PC-3 (cell line): ENCODE results near the gene CACNA1B. TPM values are rescaled to one million over a fixed set of nuclear protein-coding genes. Genes with fewer than 3 reads are reported as not detected.

Experiments used
- ATAC-seq: fragments of 200-7000 bp; cut with Tn5 transposase; 2 replicates; pipeline ENCODE4 v1.9.1; 2020; ENCODE audit warnings: mild to moderate bottlenecking, moderate library complexity
- BruUV-seq: library from RNA; stranded (reverse); fragments of 400-500 nt; replicated peaks from 2 replicates; lab custom pipeline; 2021; lab: Mats Ljungman, UMichigan
- CTCF ChIA-PET: fragments of 300-600 bp; sonication (Branson Sonifier 250); formaldehyde crosslinking; loops from one replicate; lab custom pipeline; 2022; ENCODE audit warnings: antibody characterized with exemption; lab: Charles Lee
- POLR2A ChIA-PET: fragments of 300-600 bp; sonication (Branson Sonifier 250); formaldehyde crosslinking; loops from one replicate; lab custom pipeline; 2022; ENCODE audit warnings: antibody characterized with exemption; ENCODE audit not compliant: unreplicated experiment; lab: Charles Lee
- DNase-seq: peaks from one replicate; pipeline ENCODE4 v3.0.0-alpha.2; 2015
- H2AFZ ChIP-seq: fragments of 300-600 bp; sonication (generic); 2 replicates; pipeline ENCODE4 v1.6.0; 2016; ENCODE audit warnings: antibody characterized with exemption, low read length
- H3F3A ChIP-seq: fragments of 300-600 bp; sonication (generic); one replicate; pipeline ENCODE4 v1.6.0; 2017; ENCODE audit warnings: antibody characterized with exemption, low read length, control low read depth, mild to moderate bottlenecking; ENCODE audit not compliant: unreplicated experiment
- H3K27ac ChIP-seq: fragments of 300-600 bp; sonication (generic); 2 replicates; pipeline ENCODE4 v1.5.1; 2016; ENCODE audit warnings: mild to moderate bottlenecking, low read length
- H3K27me3 ChIP-seq: fragments of 300-600 bp; sonication (generic); 2 replicates; pipeline ENCODE4 v1.6.1; 2016; ENCODE audit warnings: low read length, mixed read lengths
- H3K36me3 ChIP-seq: fragments of 300-600 bp; sonication (generic); 2 replicates; pipeline ENCODE4 v1.6.1; 2016; ENCODE audit warnings: low read depth, mixed run types, low read length, mixed read lengths
- H3K4me1 ChIP-seq: fragments of 300-600 bp; sonication (generic); 2 replicates; pipeline ENCODE4 v1.5.1; 2016; ENCODE audit warnings: low read length; ENCODE audit not compliant: insufficient read depth
- H3K4me2 ChIP-seq: fragments of 300-600 bp; sonication (generic); 2 replicates; pipeline ENCODE4 v1.6.0; 2016; ENCODE audit warnings: low read length
- H3K4me3 ChIP-seq: fragments of 300-600 bp; sonication (generic); 2 replicates; pipeline ENCODE4 v1.5.1; 2016; ENCODE audit warnings: mild to moderate bottlenecking, low read length, mixed read lengths
- H3K79me2 ChIP-seq: fragments of 300-600 bp; sonication (generic); 2 replicates; pipeline ENCODE4 v1.6.1; 2017; ENCODE audit warnings: low read length, mixed read lengths
- H3K9ac ChIP-seq: fragments of 300-600 bp; sonication (generic); 2 replicates; pipeline ENCODE4 v1.6.0; 2016; ENCODE audit warnings: mild to moderate bottlenecking, low read length
- H3K9me2 ChIP-seq: fragments of 300-600 bp; sonication (generic); replicated peaks from 2 replicates; pipeline ENCODE4 v1.6.1; 2016; ENCODE audit warnings: mixed run types, low read length, mixed read lengths
- H3K9me3 ChIP-seq: fragments of 300-600 bp; sonication (generic); 2 replicates; pipeline ENCODE4 v1.6.1; 2016; ENCODE audit warnings: low read length, mixed read lengths
- H4K20me1 ChIP-seq: fragments of 300-600 bp; sonication (generic); 2 replicates; pipeline ENCODE4 v1.6.1; 2016; ENCODE audit warnings: low read length, mixed read lengths
- CTCF ChIP-seq: fragments of 300-600 bp; sonication (generic); conservative IDR thresholded peaks from 2 replicates; pipeline ENCODE4 v1.5.1; 2017; ENCODE audit warnings: antibody characterized with exemption, low read depth, mild to moderate bottlenecking, low read length
- EZH2 ChIP-seq: fragments of 300-600 bp; sonication (generic); IDR thresholded peaks from one replicate; pipeline ENCODE4 v1.6.1; 2017; ENCODE audit warnings: antibody characterized with exemption, mild to moderate bottlenecking, low read length; ENCODE audit not compliant: unreplicated experiment
- EZH2phosphoT487 ChIP-seq: fragments of 300-600 bp; sonication (generic); IDR thresholded peaks from 2 replicates; pipeline ENCODE4 v1.6.1; 2018; ENCODE audit warnings: mild to moderate bottlenecking, antibody characterized with exemption, low read length, borderline replicate concordance
- intact Hi-C: fragments of 100-400 bp; cut with micrococcal nuclease; formaldehyde crosslinking; loops from 2 replicates; pipeline ENCODE4 v1.9.0; 2023
- total RNA-seq: library from RNA; depleted of rRNA; stranded (reverse); fragments of >200 nt; gene quantifications from 2 replicates; pipeline ENCODE4 v1.2.3, GENCODE V29; 2014

The CACNA1B gene
- total RNA-seq, 1 experiment from 2014 or later = not detected

GRCh38 chr9:138050472-138051330, 173.1 kb downstream of the CACNA1B start:
- H3K4me2 ChIP-seq = no peak overlapping the region
- CTCF ChIA-PET = no interaction called here
- no peaks in the 10 kb centered on the region for H3K9me2 ChIP-seq
- H3K79me2 ChIP-seq = no peaks in the 10 kb centered on the region
- H3K9ac ChIP-seq = no peak overlapping the region
- intact Hi-C loops = no loop called here
- no TSS peak for BruUV-seq
- H3K27ac ChIP-seq = no peak overlapping the region
- no peaks in the 10 kb centered on the region for H3K4me1 ChIP-seq
- no peak overlapping the region for H2AFZ ChIP-seq
- H3K4me3 ChIP-seq = no peak overlapping the region
- DNase-seq = no peak
- no peaks in the 10 kb centered on the region for H3K9me3 ChIP-seq
- H3K36me3 ChIP-seq = no peaks in the 10 kb centered on the region
- no peaks in the 10 kb centered on the region for H4K20me1 ChIP-seq
- TF ChIP-seq EZH2phosphoT487 = no peak
- no peak for TF ChIP-seq CTCF
- TF ChIP-seq EZH2 = no peak
- POLR2A ChIA-PET = no interaction called here
- ATAC-seq = no peak
- H3F3A ChIP-seq = no peaks in the 10 kb centered on the region
- H3K27me3 ChIP-seq = peaks cover 11% of the 10 kb centered on the region; the same call in 1 of the 2 replicates

- intact Hi-C loops = no loop called here
- TF ChIP-seq CTCF (no peak), EZH2 (no peak), EZH2phosphoT487 (no peak)
- H3K9ac ChIP-seq = no peak overlapping the region
- no peaks in the 10 kb centered on the region for H3K4me1 ChIP-seq
- H2AFZ ChIP-seq = no peak overlapping the region
- DNase-seq (no peak), ATAC-seq (no peak)
- no peak overlapping the region for H3K4me3 ChIP-seq
- H3K4me2 ChIP-seq = no peak overlapping the region
- H3K27ac ChIP-seq = no peak overlapping the region
- no peaks in the 10 kb centered on the region for H3F3A ChIP-seq
- no peaks in the 10 kb centered on the region for H3K36me3 ChIP-seq
- H3K79me2 ChIP-seq = no peaks in the 10 kb centered on the region
- H3K9me3 ChIP-seq = no peaks in the 10 kb centered on the region
- no TSS peak for BruUV-seq
- CTCF ChIA-PET = no interaction called here
- peaks cover 11% of the 10 kb centered on the region; the same call in 1 of the 2 replicates for H3K27me3 ChIP-seq
- no peaks in the 10 kb centered on the region for H3K9me2 ChIP-seq
- no peaks in the 10 kb centered on the region for H4K20me1 ChIP-seq
- POLR2A ChIA-PET = no interaction called here
These were observed 174.2 kb downstream of the CACNA1B start for GRCh38 chr9:138051586-138052321.
